Measurements from ENCODE around the gene COL9A1.
A peak's percentile ranks its signal among the peaks of the same experiment; 100 is the strongest.

Gene COL9A1

DNA sequence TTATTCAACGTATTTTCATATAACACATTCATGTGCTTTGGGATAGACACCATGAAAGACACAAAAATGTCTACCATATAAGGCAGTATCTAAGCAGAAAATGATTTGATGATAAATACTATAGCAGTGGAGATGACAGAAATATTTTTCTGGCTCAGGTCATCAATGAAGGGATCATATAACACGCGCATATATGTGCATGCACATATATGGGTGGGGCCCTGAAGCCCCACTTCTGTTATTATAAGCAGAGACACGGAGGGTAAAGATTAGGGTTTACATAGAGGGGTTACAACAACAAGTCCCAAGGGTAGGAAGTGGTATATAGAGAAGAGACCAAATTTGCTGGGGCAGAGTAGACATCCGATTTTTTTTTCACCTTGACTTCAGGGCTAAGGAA, 16.0 kb downstream of the COL9A1 start:
- DNase-seq = no peak

- DNase-seq = no peak
Measured at GRCh38 chr6:70285201-70285600, 17.7 kb downstream of the COL9A1 start.

DNA sequence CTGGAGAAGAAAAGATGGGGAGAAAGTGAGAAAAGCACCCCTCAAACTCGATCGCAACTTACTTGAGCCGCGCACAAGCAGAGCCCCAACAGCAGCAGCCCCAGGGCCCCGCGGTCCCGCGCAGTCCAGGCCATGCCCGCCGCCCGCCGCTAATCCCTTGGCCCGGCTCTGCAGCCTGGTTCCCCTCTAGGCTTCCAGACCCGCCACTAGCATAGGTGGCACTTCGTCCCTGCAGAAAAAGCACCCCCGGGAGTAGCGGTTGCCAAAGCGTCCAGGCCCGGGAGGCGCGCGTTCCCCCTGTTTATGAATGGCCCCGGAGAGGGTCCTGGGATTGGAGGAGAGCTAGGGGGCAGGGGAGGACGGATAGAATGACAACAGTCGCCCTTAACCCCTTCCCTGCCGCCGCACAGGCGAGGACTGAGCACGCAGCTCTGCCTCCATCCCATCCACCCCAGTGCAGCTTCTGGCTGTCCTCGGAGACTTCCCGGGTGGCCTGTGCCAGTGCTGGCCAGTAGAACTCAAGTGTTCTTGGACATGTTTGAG, 19.9 kb downstream of the COL9A1 start:
- DNase-seq = no peak

- no peak for DNase-seq
Measured at GRCh38 chr6:70282312-70282918, 20.5 kb downstream of the COL9A1 start.

GRCh38 chr6:70281923-70282311, 21.0 kb downstream of the COL9A1 start:
- peak; percentile 29 for DNase-seq

GRCh38 chr6:70280400-70280853, 22.5 kb downstream of the COL9A1 start:
- DNase-seq = no peak

DNA sequence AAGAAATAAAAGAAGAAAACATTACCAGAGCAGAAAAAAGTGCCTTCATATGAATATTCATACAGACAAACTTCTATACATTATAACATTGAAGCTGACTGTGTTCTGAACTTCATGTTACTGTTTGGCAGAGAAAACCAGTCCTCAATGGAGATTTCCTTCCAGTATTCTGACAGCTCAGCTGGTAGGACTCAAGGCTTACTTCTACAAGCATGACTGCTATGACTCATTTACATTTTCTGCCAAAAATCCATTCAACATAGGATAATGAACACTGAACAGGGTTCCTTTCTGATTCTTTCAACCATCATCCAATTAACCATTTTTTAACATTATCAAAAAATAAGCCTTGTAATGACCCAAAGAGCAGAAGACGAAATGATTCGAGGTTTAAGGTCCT, 25.4 kb downstream of the COL9A1 start:
- no peak for DNase-seq

DNA sequence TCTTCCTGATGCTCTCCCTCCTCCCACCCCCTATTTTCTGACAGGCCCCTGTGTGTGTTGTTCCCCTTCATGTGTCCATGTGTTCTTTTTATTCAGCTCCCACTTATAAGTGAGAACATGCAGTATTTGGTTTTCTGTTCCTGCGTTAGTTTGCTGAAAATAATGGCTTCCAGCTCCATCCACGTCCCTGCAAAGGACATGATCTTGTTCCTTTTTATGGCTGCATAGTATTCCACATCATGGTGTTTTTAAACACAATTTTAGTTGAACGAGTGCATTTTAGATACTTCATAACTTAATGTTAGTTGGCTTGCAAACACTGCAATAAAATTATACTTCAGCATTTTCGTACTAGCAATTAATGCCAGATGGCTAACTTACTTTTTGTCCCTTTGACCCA, 28.5 kb downstream of the COL9A1 start:
- DNase-seq = no peak

DNA sequence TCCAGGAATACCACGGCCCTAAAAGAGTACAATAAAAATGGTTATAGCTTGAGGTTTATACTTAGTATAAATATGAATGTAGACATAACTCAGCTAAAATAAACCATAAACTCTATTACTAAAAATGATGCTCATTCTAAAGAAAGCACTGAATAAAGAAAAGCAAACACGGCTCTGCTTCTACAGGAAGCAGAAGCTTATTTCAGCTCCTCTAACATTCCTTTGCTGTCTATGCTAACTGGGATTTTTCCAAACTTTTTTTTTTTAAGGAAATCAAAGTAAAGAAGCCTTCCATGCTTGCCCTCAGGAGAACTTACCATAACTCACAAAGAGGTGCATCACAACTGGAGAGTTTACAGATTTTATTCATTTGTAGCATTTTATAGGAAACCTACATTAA, 30.8 kb downstream of the COL9A1 start:
- no peak for DNase-seq

DNA sequence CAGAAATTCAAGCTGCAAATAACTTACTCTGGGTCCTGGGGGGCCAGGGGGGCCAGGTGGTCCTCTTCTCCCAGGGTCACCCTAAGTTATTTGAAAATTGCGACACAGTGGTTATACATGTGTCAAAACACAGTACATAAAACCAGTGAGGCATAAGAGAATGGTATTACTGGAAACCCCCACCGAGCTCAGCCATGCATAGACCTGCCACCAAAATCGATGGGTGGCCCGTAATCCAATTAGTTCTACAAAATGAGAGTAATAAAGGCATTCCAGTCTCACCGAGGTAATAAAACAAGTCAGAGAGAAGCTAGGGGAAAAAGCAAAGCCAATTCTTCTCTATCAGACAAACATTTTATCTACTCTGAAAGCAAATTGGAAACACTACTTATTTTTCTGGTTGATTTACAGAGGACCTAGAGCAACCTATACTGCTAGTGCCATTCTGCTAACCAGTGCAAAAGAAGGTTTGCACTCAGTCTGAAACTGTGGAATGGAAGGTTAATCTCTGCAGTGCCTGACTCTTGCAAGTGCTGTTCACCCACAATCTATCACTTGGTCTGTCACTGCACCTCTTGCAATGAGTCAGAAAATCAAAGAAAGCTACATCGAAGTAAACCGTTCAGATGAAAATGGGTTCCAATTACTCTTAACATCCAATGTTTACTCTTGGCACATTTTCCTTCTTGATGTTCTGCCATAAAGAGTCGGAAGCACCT, 32.4 kb downstream of the COL9A1 start:
- no peak for DNase-seq

DNA sequence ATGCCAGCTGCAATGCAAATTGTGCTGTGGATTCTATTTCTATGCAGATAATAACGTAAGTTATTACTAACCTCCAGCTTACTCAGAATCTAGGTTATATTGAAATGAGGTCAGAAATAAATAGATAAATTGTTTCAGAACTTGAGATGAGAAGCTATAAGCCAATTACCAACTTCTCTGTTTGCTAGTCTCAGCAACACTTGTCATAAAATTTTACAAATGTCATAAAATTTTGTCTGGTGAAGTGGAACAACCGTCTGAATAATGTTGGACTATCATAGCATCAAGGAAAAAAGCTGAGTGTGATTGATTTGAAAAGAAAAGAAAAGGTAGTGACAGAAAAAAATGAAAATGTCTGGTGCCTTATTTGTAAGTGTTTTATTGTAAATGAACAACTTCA, 36.7 kb downstream of the COL9A1 start:
- no peak for DNase-seq

GRCh38 chr6:70264306-70264705, 38.6 kb downstream of the COL9A1 start:
- no peak for DNase-seq

DNA sequence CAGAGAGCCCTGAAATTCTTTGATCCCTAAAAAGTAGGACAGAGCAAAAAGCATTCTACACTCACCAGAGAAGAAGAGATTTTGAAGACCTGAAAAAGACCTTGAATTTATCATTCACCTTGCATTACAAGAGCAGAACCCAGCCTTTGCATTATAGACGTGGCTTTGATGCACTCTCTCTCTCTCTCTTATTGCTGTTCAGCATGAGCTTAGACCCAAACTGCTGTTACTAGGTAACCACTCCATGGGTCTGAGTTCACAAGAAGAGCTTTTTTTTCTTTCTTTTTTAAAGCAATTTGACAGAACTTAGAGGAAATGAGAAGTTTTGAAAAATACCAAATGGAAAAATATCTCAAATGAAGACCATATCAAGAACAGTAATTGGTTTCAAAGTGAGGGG, 44.4 kb downstream of the COL9A1 start:
- DNase-seq = no peak

GRCh38 chr6:70257768-70258273, 45.1 kb downstream of the COL9A1 start:
- no peak for DNase-seq

- DNase-seq = no peak
Measured at GRCh38 chr6:70254784-70255183, 48.1 kb downstream of the COL9A1 start.

DNA sequence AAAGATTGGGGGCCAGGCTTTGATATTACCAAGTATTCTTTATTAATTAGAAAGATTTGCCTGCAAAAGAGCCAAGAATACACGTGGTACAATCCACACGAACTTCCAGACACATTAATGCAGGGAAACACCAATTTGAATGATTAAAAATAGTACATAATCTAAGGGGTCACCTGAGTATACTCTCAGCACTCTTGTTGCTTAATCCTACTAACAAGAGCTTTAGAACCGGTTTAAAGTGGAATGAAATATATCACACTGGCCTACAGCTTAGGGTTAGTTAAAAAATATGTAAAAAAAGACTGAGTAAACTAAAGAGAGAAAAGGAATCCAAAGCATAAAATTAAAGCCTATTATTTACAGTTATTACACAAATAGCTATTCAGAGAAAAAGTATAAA, 49.0 kb downstream of the COL9A1 start:
- no peak for DNase-seq

- DNase-seq = no peak
Measured at GRCh38 chr6:70252604-70253003, 50.3 kb downstream of the COL9A1 start.

- no peak for DNase-seq
Measured at GRCh38 chr6:70246118-70246517, 56.8 kb downstream of the COL9A1 start.

DNA sequence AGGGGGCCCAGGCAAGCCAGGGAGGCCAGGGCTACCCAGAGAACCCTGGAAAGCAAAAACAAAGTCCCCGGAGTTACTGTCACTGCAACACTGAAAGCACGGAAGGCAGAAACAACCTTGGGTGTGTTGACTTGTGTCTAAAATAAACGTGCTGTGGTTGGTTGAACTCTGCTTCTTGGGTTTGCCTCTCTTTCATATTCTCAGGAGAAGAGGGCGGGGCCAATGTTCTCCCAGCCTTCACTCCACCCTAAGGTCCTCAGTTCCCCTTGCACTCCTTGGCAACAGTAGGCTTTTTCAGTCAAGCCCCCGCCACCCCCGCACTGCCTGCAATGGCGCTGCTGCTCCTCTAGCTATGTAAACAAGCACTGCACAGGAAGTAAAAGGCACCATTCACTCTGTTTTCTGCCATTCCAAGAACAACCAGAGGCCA, 60.9 kb downstream of the COL9A1 start:
- DNase-seq = no peak

- DNase-seq = no peak
Measured at GRCh38 chr6:70241031-70241430, 61.9 kb downstream of the COL9A1 start.

DNA sequence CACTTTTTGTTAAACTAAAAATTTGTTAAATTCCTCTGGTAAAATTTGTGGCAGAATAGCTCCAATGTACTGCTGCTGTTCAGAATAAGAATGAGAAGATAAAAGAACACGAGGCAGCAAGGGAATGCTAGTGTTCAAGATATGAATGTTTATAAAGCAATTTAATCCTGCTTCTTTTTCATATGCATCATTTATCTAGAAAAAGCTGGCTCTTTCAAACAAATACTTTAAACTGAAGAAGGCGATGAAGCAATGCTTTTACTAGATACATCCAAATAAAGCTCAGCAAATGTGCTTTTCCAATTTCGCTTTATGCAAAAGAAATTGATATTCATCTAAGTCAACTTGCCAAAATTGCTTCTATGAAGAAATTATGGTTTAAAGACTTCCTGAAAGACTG, 66.5 kb downstream of the COL9A1 start:
- DNase-seq = no peak

- DNase-seq = no peak
Measured at GRCh38 chr6:70234561-70235236, 68.2 kb downstream of the COL9A1 start.

GRCh38 chr6:70231311-70231710, 71.6 kb downstream of the COL9A1 start:
- DNase-seq = no peak

DNA sequence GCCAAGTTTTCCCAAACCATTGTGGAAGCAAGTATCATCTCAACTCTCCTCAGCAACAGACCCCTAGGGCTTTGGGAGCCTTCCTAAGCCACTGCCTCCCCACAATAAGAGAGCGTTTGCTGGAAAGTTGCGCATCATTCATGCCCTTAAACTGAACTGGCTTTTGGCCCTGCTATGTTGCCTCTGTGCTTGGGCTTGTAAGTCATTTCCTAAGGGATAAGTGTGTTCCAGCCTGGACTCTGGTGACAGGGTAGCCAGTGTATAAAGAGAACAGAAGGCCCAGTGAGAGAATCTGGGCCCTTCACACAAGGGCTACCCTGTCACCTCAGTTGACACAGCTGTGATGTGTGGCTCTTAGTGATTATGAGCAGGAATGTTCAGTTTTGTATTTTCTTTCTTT, 77.8 kb downstream of the COL9A1 start:
- DNase-seq = no peak

Data from hematopoietic multipotent progenitor cell treated with erythropoietin and hydrocortisone succinate and interleukin-3 and kit ligand, for 8 days (in vitro differentiated cells).